GM12864 (cell line): ENCODE data around the gene HSPA1L.

Experiments used
- DNase-seq: peaks from one replicate; pipeline ENCODE4 v3.0.0-alpha.2; 2011; ENCODE audit warnings: low read depth
- H3K4me3 ChIP-seq: 2 replicates; pipeline ENCODE4 v1.5.1; 2011; ENCODE audit warnings: mild to moderate bottlenecking, low read depth, low read length, control low read depth
- TF ChIP-seq, protein P1 (sequence below): IDR thresholded peaks from 2 replicates; pipeline ENCODE4 v1.5.1; 2011; ENCODE audit warnings: low read depth, mild to moderate bottlenecking, moderate library complexity, low read length, control low read depth, inconsistent platforms; ENCODE audit errors: missing control alignments

The HSPA1L gene

GRCh38 chr6:31776989-31777666, 38.0 kb downstream of the HSPA1L start, which contains the start of gene VWA7:
TSS of gene VWA7 (minus strand) at chr6:31777328. CDS start at chr6:31776779, 549 bp downstream.
- TF ChIP-seq, protein P1, sequence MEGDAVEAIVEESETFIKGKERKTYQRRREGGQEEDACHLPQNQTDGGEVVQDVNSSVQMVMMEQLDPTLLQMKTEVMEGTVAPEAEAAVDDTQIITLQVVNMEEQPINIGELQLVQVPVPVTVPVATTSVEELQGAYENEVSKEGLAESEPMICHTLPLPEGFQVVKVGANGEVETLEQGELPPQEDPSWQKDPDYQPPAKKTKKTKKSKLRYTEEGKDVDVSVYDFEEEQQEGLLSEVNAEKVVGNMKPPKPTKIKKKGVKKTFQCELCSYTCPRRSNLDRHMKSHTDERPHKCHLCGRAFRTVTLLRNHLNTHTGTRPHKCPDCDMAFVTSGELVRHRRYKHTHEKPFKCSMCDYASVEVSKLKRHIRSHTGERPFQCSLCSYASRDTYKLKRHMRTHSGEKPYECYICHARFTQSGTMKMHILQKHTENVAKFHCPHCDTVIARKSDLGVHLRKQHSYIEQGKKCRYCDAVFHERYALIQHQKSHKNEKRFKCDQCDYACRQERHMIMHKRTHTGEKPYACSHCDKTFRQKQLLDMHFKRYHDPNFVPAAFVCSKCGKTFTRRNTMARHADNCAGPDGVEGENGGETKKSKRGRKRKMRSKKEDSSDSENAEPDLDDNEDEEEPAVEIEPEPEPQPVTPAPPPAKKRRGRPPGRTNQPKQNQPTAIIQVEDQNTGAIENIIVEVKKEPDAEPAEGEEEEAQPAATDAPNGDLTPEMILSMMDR: peak; percentile 8
- no peak within 1 kb of the TSS for H3K4me3 ChIP-seq
- peak; percentile 75 for DNase-seq

DNA sequence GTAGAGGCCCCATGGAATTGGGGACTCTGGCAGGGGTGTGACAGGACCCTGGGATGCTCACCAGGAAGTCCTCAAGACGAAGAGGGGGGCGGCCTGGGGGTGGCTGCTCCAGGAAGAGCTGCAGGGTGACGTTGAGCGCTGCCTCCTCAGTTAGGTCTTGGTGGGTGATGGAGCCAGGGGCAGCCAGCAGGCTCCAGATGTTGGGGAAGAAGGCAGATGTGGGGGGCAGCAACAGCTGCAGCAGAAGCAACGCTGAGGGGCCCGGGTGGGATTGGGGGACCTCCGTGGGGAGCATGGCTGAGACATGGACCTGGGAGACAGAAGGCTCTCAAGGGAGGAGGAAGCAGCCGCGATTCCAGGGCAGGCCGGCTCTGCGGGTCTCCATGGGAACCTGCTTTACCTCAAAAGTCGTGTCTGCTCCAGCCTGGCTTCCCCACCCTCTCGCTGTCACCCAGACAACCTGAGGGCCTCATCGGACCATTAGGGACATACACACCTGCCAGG, 38.5 kb downstream of the HSPA1L start:
- no peak overlapping the region for H3K4me3 ChIP-seq
- DNase-seq: no peak
- TF ChIP-seq, protein P1: no peak

DNA sequence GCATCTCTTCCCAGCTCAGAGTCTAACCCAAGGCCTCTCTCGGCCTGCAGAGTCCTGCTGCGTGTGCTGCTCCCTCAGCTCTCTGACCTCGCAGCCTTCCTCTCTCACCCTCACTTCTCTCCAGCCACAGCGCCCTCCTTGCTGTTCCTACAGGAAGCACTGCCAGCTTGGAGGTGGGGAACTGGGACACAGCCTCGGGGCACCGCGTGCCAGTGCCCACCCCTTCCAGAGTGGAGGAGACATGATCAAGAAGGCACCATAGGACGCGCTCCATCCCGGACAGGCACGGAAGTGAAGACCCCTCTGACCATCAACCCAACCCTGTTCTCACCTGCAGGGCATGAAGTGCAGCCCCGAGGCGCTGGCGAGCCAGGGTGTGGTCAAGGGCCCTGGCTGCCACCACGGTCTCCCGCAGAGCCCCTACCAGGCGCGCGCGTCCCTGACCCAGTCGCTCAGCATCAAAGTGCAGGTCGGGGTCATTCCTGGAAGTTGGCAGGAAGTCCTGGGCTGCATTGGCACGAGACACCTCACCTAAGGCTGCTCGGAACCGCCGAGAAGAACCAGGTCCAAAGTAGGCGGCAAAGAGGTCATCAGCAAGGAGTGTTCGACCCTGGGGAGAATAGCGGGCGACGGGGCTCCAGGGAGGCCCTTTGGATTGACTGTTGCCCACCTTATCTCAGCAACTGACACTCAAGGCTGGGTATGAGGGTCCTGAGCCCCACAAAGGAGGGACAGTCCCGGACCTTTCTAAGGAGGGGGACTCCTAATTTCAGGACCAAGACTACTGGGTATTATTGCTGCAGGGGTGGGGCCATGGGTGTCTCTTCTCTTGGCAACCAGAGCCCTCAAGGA, 39.2 kb downstream of the HSPA1L start:
- DNase-seq: no peak
- TF ChIP-seq, protein P1: no peak
- no peak overlapping the region for H3K4me3 ChIP-seq

DNA sequence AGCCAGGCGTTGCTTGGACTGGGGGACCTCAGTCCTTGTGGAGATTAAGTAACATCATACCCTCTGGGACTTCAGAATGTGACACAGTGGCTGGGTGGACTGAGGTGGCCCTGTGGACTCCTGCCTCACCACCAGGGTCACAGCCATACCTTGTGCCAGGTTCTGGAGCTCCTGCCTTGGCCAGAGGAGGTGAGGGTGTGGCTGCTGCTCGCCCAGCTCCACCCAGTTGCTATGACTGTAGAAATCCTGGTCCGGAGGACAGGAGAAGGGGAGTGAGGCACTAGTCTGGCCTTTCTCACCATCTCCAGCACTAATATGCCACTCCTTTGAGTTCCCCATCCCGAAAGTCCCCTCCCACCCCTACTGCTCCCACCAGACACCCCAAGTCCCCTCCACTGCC, 39.9 kb downstream of the HSPA1L start:
- DNase-seq: no peak
- TF ChIP-seq, protein P1: no peak

GRCh38 chr6:31771992-31772358, 43.1 kb downstream of the HSPA1L start:
- H3K4me3 ChIP-seq: no peak overlapping the region
- DNase-seq: no peak
- TF ChIP-seq, protein P1: no peak

More for the DNA sequence above, 39.9 kb downstream of the HSPA1L start:
- no peak overlapping the region for H3K4me3 ChIP-seq

GRCh38 chr6:31770860-31771259, 44.2 kb downstream of the HSPA1L start:
- TF ChIP-seq, protein P1: no peak
- no peak overlapping the region for H3K4me3 ChIP-seq
- no peak for DNase-seq
